ENCODE data around the gene STK11.

GRCh38 chr19:1166872-1167573 is 38.6 kb upstream of the STK11 start:
- TF ChIP-seq CTCF (IDR thresholded peaks at IDR 0.05 in 8 of 11, conservative IDR thresholded peaks at IDR 0.05 in 3 of 11): no peak
- no peak for TF ChIP-seq POLR2A (IDR thresholded peaks at IDR 0.05)
- peak in 2 of 3 donors; percentile 23 to 25 for TF ChIP-seq POLR2AphosphoS5 (IDR thresholded peaks at IDR 0.05)
